GM12878 (cell line): ENCODE data around the gene TAF6. TPM values are rescaled to one million over a fixed set of nuclear protein-coding genes. Genes with fewer than 3 reads are reported as not detected.

Experiments used
- ATAC-seq: fragments of 200-7000 bp; cut with Tn5 transposase; 3 replicates; pipeline ENCODE4 v1.9.1; 2020; ENCODE audit warnings: mild to moderate bottlenecking, moderate library complexity
- BruUV-seq: library from RNA; stranded (reverse); fragments of 400-500 nt; replicated peaks from 2 replicates; lab custom pipeline; 2021; lab: Mats Ljungman, UMichigan
- CTCF ChIA-PET: fragments of 300-600 bp; sonication (Branson Sonifier 250); formaldehyde crosslinking; extraction: SDS; loops from one replicate; lab custom pipeline; 2021; ENCODE audit warnings: inconsistent platforms; lab: Yijun Ruan, JAX
- POLR2A ChIA-PET: fragments of 350-600 bp; formaldehyde crosslinking; extraction: SDS; loops from one replicate; lab custom pipeline; 2021; ENCODE audit warnings: inconsistent platforms; lab: Charles Lee
- RAD21 ChIA-PET: fragments of 300-600 bp; sonication (Branson Sonifier 250); formaldehyde crosslinking; loops from one replicate; lab custom pipeline; 2023; ENCODE audit warnings: antibody characterized with exemption; ENCODE audit not compliant: unreplicated experiment; lab: Charles Lee
- SMC1A ChIA-PET: fragments of 300-600 bp; sonication (Branson Sonifier 250); formaldehyde crosslinking; loops from one replicate; lab custom pipeline; 2023; ENCODE audit not compliant: unreplicated experiment, uncharacterized antibody; lab: Charles Lee
- DNase-seq: peaks from one replicate; pipeline ENCODE4 v3.0.0-alpha.2; 2011; ENCODE audit warnings: low read depth, low spot score
- FAIRE-seq: peaks from 3 replicates; lab custom pipeline; 2011; peaks lifted over from hg19 to GRCh38; lab: Jason Lieb, UNC
- H2AFZ ChIP-seq: 2 replicates; pipeline ENCODE4 v1.6.0; 2011; ENCODE audit warnings: low read depth, low read length, control low read depth; ENCODE audit not compliant: control insufficient read depth
- H3K27ac ChIP-seq: 2 replicates; pipeline ENCODE4 v1.5.1; 2011; ENCODE audit warnings: control low read depth; ENCODE audit not compliant: control insufficient read depth, insufficient read depth
- H3K27me3 ChIP-seq, 2 experiments: replicated peaks in 1 of 2; 2 replicates each; pipeline versions ENCODE4 v1.6.0 to v1.6.1; 2011; ENCODE audit warnings: low read length in 1 of 2; ENCODE audit not compliant: control insufficient read depth in 2 of 2, insufficient read depth in 2 of 2
- H3K36me3 ChIP-seq, 2 experiments: 2 replicates each; pipeline ENCODE4 v1.5.1; 2011; ENCODE audit warnings: low read length in 1 of 2; ENCODE audit not compliant: control insufficient read depth in 2 of 2, insufficient read depth in 2 of 2
- H3K4me1 ChIP-seq: 2 replicates; pipeline ENCODE4 v1.6.1; 2011; ENCODE audit warnings: mild to moderate bottlenecking, low read length, moderate library complexity, mixed read lengths; ENCODE audit not compliant: control insufficient read depth, insufficient read depth
- H3K4me2 ChIP-seq: 2 replicates; pipeline ENCODE4 v1.6.0; 2011; ENCODE audit warnings: control low read depth; ENCODE audit not compliant: control insufficient read depth, insufficient read depth
- H3K4me3 ChIP-seq: fragments of 200-600 bp; sonication (generic); 2 replicates; pipeline ENCODE4 v1.5.1; 2016
- H3K79me2 ChIP-seq: 2 replicates; pipeline ENCODE4 v1.6.0; 2011; ENCODE audit warnings: low read length; ENCODE audit not compliant: control insufficient read depth, insufficient read depth
- H3K9ac ChIP-seq: 2 replicates; pipeline ENCODE4 v1.8.0; 2011; ENCODE audit warnings: low read length, control low read depth, mixed read lengths; ENCODE audit not compliant: control insufficient read depth, insufficient read depth
- H3K9me3 ChIP-seq: replicated peaks from 3 replicates; pipeline ENCODE4 v1.5.1; 2011; ENCODE audit warnings: mild to moderate bottlenecking, low read length; ENCODE audit not compliant: control insufficient read depth, insufficient read depth
- H4K20me1 ChIP-seq: 2 replicates; pipeline ENCODE4 v1.6.0; 2011; ENCODE audit not compliant: control insufficient read depth, insufficient read depth
- CBFB ChIP-seq: IDR thresholded peaks from 2 replicates; pipeline ENCODE4 v1.6.1; 2016; ENCODE audit warnings: antibody characterized with exemption, low read depth
- CHD2 ChIP-seq: IDR thresholded peaks from 2 replicates; pipeline ENCODE4 v1.6.1; 2011; ENCODE audit warnings: low read depth, low read length, improper control_type of control experiment, borderline replicate concordance
- IKZF2 ChIP-seq, 2 experiments: fragments of 450-650 bp; IDR thresholded peaks; 2 replicates each; pipeline ENCODE4 v1.6.1; 2017; ENCODE audit warnings: mild to moderate bottlenecking in 2 of 2, moderate library complexity in 2 of 2
- PAX8 ChIP-seq: fragments of 450-650 bp; IDR thresholded peaks from 2 replicates; pipeline ENCODE4 v1.6.1; 2017; ENCODE audit warnings: mild to moderate bottlenecking, moderate library complexity
- SREBF1 ChIP-seq: IDR thresholded peaks from 2 replicates; pipeline ENCODE4 v1.6.1; 2012; ENCODE audit warnings: mild to moderate bottlenecking, low read length
- SRF ChIP-seq, 2 experiments: IDR thresholded peaks; 2 replicates each; pipeline ENCODE4 v1.6.1; 2011; ENCODE audit warnings: low read depth in 2 of 2, low read length in 2 of 2, mild to moderate bottlenecking in 1 of 2, moderate library complexity in 1 of 2
- STAT3 ChIP-seq: IDR thresholded peaks from 2 replicates; pipeline ENCODE4 v1.6.1; 2011; ENCODE audit warnings: low read depth, low read length, improper control_type of control experiment
- WGBS: methylation state at CpG from one replicate; pipeline ENCODE4 v1.1.6; 2016; ENCODE audit warnings: low lambda C conversion rate; ENCODE audit not compliant: insufficient replicate concordance, insufficient coverage; ENCODE audit errors: missing lambda C conversion rate; 5-methylcytosine and 5-hydroxymethylcytosine counted together
- in situ Hi-C: fragments of 300-500 bp; cut with MboI; formaldehyde crosslinking; loops from 9 replicates; pipeline ENCODE4 v1.14.3; 2018; ENCODE audit warnings: mixed read lengths
- intact Hi-C: fragments of 100-400 bp; cut with micrococcal nuclease; formaldehyde crosslinking; loops from one replicate; pipeline ENCODE4 v1.14.2; 2022; ENCODE audit not compliant: unreplicated experiment
- polyA plus RNA-seq, 11 experiments: library from polyadenylated mRNA; depleted of rRNA in 4 of 11; unstranded in 6 of 11; stranded (reverse) in 5 of 11; fragments of >200 nt; fragmentation: Nextera tagmentation in 4 of 11; fragmentation: Illumina TruSeq in 1 of 11; extraction: Ambion mirVana in 4 of 11; extraction: Trizol in 1 of 11; gene quantifications; 1 replicate in 1 of 11; 2 replicates in 10 of 11; pipeline versions ENCODE4 v1.2.1 to v1.2.3, GENCODE V29; 2011 to 2016; ENCODE audit warnings: inconsistent platforms in 2 of 11, missing spikeins in 2 of 11, low read depth in 1 of 11
- total RNA-seq, 4 experiments: library from RNA; depleted of rRNA in 3 of 4; stranded (reverse); fragments of >200 nt in 3 of 4; fragmentation: Illumina TruSeq in 1 of 4; extraction: Trizol in 1 of 4; gene quantifications; 2 replicates each; pipeline versions ENCODE4 v1.2.1 to v1.2.3, GENCODE V29; 2013 to 2021

TAF6 gene
- total and polyA plus RNA-seq, 10 of the 15 experiments (the other 5 are each of a cell fraction or from before 2014, with no cell fraction given): 0.27 to 42.6 (median 17.0) TPM

DNA sequence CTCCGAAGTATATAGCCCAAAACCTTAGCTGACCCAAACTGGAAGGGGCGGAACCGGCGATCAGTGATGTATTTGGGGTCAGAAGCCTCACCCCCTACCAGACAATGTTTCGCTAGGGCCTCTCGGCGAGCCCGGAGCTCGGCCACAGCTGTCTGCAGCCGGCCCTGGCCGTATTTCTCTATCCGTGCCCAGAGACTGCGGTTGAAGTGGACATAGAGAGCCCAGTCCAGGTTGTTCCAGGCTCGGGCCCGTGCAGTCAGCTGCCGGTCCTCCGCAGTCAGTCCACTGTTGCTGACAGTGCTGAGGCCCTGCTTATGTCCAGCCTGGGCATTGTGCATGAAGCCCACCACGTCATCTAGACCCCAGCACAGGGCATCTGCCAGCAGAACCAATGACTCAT lies 40.9 kb upstream of the TAF6 start:
- Histone ChIP-seq H3K4me3 (no peak overlapping the region), H4K20me1 (no peaks in the 10 kb centered on the region), H3K9ac (no peak overlapping the region)
- SMC1A ChIA-PET: interaction anchor here (1.3 kb wide), 1 partner anchor 10 kb away, joined by 3 read pairs; no protein-coding TSS in a partner anchor
- BruUV-seq: no TSS peak
- FAIRE-seq: no peak
- intact Hi-C loops: no loop called here
- TF ChIP-seq CBFB (no peak), STAT3 (no peak), SRF (IDR thresholded peaks at IDR 0.05; ENCODE audit: low read depth in 2 of 2, low read length in 2 of 2) (no peak), IKZF2 (IDR thresholded peaks at IDR 0.05) (no peak), CHD2 (no peak), SREBF1 (no peak), PAX8 (no peak)
- TF ChIP-seq, all 136 proteins: peak for 0
- WGBS: 91% methylated on average over 18 of the region's 18 CpGs
- ATAC-seq (no peak), DNase-seq (no peak)
- H3K4me1 ChIP-seq: peaks cover 13% of the 10 kb centered on the region; the same call in 1 of the 2 replicates
- no peak overlapping the region for H3K4me2 ChIP-seq
- H3K36me3 ChIP-seq: peaks cover 0 to 12% of the 10 kb centered on the region in 2 experiments; a peak in 3 of 4 replicates
- H2AFZ ChIP-seq: no peak overlapping the region
- H3K9me3 ChIP-seq: no peaks in the 10 kb centered on the region
- ChIA-PET CTCF (interaction anchor here (0.5 to 1.9 kb wide), 3 partner anchors 8 to 58 kb away, joined by 3 to 7 read pairs (median 6); partner anchors contain the start of gene GAL3ST4), RAD21 (no interaction called here), POLR2A (interaction anchor here (0.6 to 2.2 kb wide), 3 partner anchors 10 to 240 kb away, joined by 3 to 9 read pairs (median 3); no protein-coding TSS in a partner anchor)
- no peaks in the 10 kb centered on the region for H3K27me3 ChIP-seq
- H3K79me2 ChIP-seq: peaks cover 11% of the 10 kb centered on the region
- H3K27ac ChIP-seq: no peak overlapping the region
- in situ Hi-C loops: no loop called here
